Omental fat pad (tissue), 4 donors: ENCODE measurements around the gene SDK1. TPM values are rescaled to one million over a fixed set of nuclear protein-coding genes. Genes with fewer than 3 reads are reported as not detected.

Experiments used
- ATAC-seq: fragments of 150-250 bp; one replicate; pipeline ENCODE4 v1.9.1; 2016; ENCODE audit warnings: mild to moderate bottlenecking, moderate library complexity; ENCODE audit not compliant: low FRiP score
- DNase-seq: peaks from one replicate; pipeline ENCODE4 v3.0.0-alpha.2; 2019; ENCODE audit warnings: low spot score
- CTCF ChIP-seq, 3 donors: fragments of 450-650 bp; IDR thresholded peaks; one replicate each; pipeline ENCODE4 v1.5.1; 2016 to 2017; ENCODE audit warnings: antibody characterized with exemption in 3 of 3, mild to moderate bottlenecking in 3 of 3, moderate library complexity in 2 of 3
- total RNA-seq, 4 donors: library from RNA; depleted of rRNA; stranded (reverse); fragments of >200 nt; gene quantifications; one replicate each; pipeline ENCODE4 v1.1.0, GENCODE V29; 2016

Gene SDK1
- total RNA-seq, 4 donors from 2014 or later: 2.5 to 14.7 (median 5.4) TPM

GRCh38 chr7:3955751-3956696, 655.0 kb downstream of the SDK1 start:
- TF ChIP-seq CTCF (IDR thresholded peaks at IDR 0.05): no peak
- ATAC-seq: no peak
- DNase-seq: no peak

GRCh38 chr7:3956949-3957348, 655.9 kb downstream of the SDK1 start:
- no peak for TF ChIP-seq CTCF (IDR thresholded peaks at IDR 0.05)
- no peak for ATAC-seq
- no peak for DNase-seq

GRCh38 chr7:3957472-3958108, 656.5 kb downstream of the SDK1 start:
- ATAC-seq: no peak
- TF ChIP-seq CTCF (IDR thresholded peaks at IDR 0.05): no peak
- DNase-seq: no peak

GRCh38 chr7:3958109-3958483, 657.0 kb downstream of the SDK1 start:
- no peak for ATAC-seq
- no peak for TF ChIP-seq CTCF (IDR thresholded peaks at IDR 0.05)
- DNase-seq: no peak

GRCh38 chr7:3959364-3959763, 658.3 kb downstream of the SDK1 start:
- DNase-seq (no peak), ATAC-seq (no peak)
- TF ChIP-seq CTCF (IDR thresholded peaks at IDR 0.05): no peak

GRCh38 chr7:3960050-3960763, 659.2 kb downstream of the SDK1 start:
- ATAC-seq: no peak
- TF ChIP-seq CTCF (IDR thresholded peaks at IDR 0.05): no peak

More at GRCh38 chr7:3960050-3960763, 659.2 kb downstream of the SDK1 start:
- no peak for DNase-seq
